HT-29 (cell line): ENCODE data around the gene ZNRD2. TPM values are rescaled to one million over a fixed set of nuclear protein-coding genes. Genes with fewer than 3 reads are reported as not detected.
"Not testable (repeated sequence)": the region's sequence is repeated elsewhere in the genome, so short reads cannot be mapped to it uniquely, and the experiment has no call there.

ENCODE experiments used
- DNase-seq: peaks from one replicate; pipeline ENCODE4 v3.0.0-alpha.2; 2015; ENCODE audit warnings: low spot score
- total RNA-seq: library from RNA; depleted of rRNA; stranded (reverse); fragments of >200 nt; shearing (Covaris generic); gene quantifications from 2 replicates; pipeline ENCODE4 v1.2.3, GENCODE V29; 2014; rRNA removed

ZNRD2 gene
- 137 and 158 TPM in 2 replicates for total RNA-seq

- DNase-seq: peak; percentile 99
Measured at GRCh38 chr11:65569973-65570918, at the start of gene ZNRD2. Gene ZNRD2, plus strand, starts transcription at chr11:65570477. Its CDS starts 15 bp downstream, at chr11:65570492.

- not testable (repeated sequence) for DNase-seq
Measured at GRCh38 chr11:65521777-65522521, 48.3 kb upstream of the ZNRD2 start.

- DNase-seq: not testable (repeated sequence)
Measured at GRCh38 chr11:65522718-65523630, 47.3 kb upstream of the ZNRD2 start.

GRCh38 chr11:65523631-65523968 lies 46.7 kb upstream of the ZNRD2 start:
- DNase-seq: not testable (repeated sequence)

GRCh38 chr11:65524014-65524740 lies 46.1 kb upstream of the ZNRD2 start:
- DNase-seq: peak; percentile 64

- peak; percentile 73 for DNase-seq
Measured at GRCh38 chr11:65524741-65525545, 45.3 kb upstream of the ZNRD2 start, which contains the start of gene SCYL1. Gene SCYL1, plus strand, starts transcription at chr11:65525083. Its CDS starts 71 bp downstream, at chr11:65525154.

GRCh38 chr11:65525546-65526480 lies 44.5 kb upstream of the ZNRD2 start:
- DNase-seq: no peak

- no peak for DNase-seq
Measured at GRCh38 chr11:65526744-65527143, 43.5 kb upstream of the ZNRD2 start.

GRCh38 chr11:65528819-65529350 lies 41.4 kb upstream of the ZNRD2 start:
- no peak for DNase-seq

- DNase-seq: no peak
Measured at GRCh38 chr11:65529475-65530156, 40.7 kb upstream of the ZNRD2 start.

- no peak for DNase-seq
Measured at GRCh38 chr11:65530157-65530496, 40.1 kb upstream of the ZNRD2 start.

GRCh38 chr11:65532388-65533064 lies 37.8 kb upstream of the ZNRD2 start:
- DNase-seq: no peak

- DNase-seq: no peak
Measured at GRCh38 chr11:65535102-65535501, 35.2 kb upstream of the ZNRD2 start.

- no peak for DNase-seq
Measured at GRCh38 chr11:65536412-65537295, 33.6 kb upstream of the ZNRD2 start.

- DNase-seq: no peak
Measured at GRCh38 chr11:65537296-65537597, 33.0 kb upstream of the ZNRD2 start.

- DNase-seq: no peak
Measured at GRCh38 chr11:65537620-65538231, 32.6 kb upstream of the ZNRD2 start.
